ENCODE measurements around the gene ODC1.
"Not testable (repeated sequence)": the region's sequence is repeated elsewhere in the genome, so short reads cannot be mapped to it uniquely, and the experiment has no call there.

- TF ChIP-seq CTCF (conservative IDR thresholded peaks at IDR 0.05; ENCODE audit: low read depth, low read length); POLR2A (IDR thresholded peaks at IDR 0.05; ENCODE audit: low read depth, low read length); SMC3 (IDR thresholded peaks at IDR 0.05; ENCODE audit: low read depth, low read length); MAZ (IDR thresholded peaks at IDR 0.05; ENCODE audit: borderline replicate concordance, low read depth, low read length); MAFK (IDR thresholded peaks at IDR 0.05; ENCODE audit: low read depth, low read length); RFX5 (IDR thresholded peaks at IDR 0.05; ENCODE audit: low read depth, low read length); MXI1 (IDR thresholded peaks at IDR 0.05; ENCODE audit: borderline replicate concordance, low read depth, low read length); RAD21 (IDR thresholded peaks at IDR 0.05; ENCODE audit: low read length): not testable (repeated sequence)
Observed at GRCh38 chr2:10488142-10488541, 40.0 kb upstream of the ODC1 start.

Measured in IMR-90 (cell line).